ENCODE data around the gene HOXB6.

Gene HOXB6

GRCh38 chr17:48604770-48605329 lies at the start of gene HOXB6:
Gene HOXB6, minus strand, starts transcription at chr17:48604986. Its CDS starts 6,836 bp downstream, at chr17:48598150.
- no peak for FAIRE-seq

GRCh38 chr17:48649741-48650140 lies 45.0 kb upstream of the HOXB6 start:
- no peak for FAIRE-seq

- no peak for FAIRE-seq
Measured at GRCh38 chr17:48647963-48648245, 43.1 kb upstream of the HOXB6 start.

GRCh38 chr17:48647103-48647962 lies 42.5 kb upstream of the HOXB6 start:
- no peak for FAIRE-seq

GRCh38 chr17:48646183-48647102 lies 41.7 kb upstream of the HOXB6 start:
- FAIRE-seq, result no peak

- no peak for FAIRE-seq
Measured at GRCh38 chr17:48645639-48646182, 40.9 kb upstream of the HOXB6 start.

- no peak for FAIRE-seq
Measured at GRCh38 chr17:48644910-48645557, 40.2 kb upstream of the HOXB6 start.

- FAIRE-seq, result no peak
Measured at GRCh38 chr17:48644159-48644558, 39.4 kb upstream of the HOXB6 start.

GRCh38 chr17:48643697-48644012 lies 38.9 kb upstream of the HOXB6 start:
- no peak for FAIRE-seq

- no peak for FAIRE-seq
Measured at GRCh38 chr17:48642843-48643696, 38.3 kb upstream of the HOXB6 start.

- FAIRE-seq, result no peak
Measured at GRCh38 chr17:48642059-48642842, 37.5 kb upstream of the HOXB6 start.

GRCh38 chr17:48641541-48642058 lies 36.8 kb upstream of the HOXB6 start:
- FAIRE-seq, result no peak

- FAIRE-seq, result no peak
Measured at GRCh38 chr17:48640858-48641180, 36.0 kb upstream of the HOXB6 start.

- FAIRE-seq, result no peak
Measured at GRCh38 chr17:48639982-48640857, 35.4 kb upstream of the HOXB6 start.

GRCh38 chr17:48639136-48639535 lies 34.4 kb upstream of the HOXB6 start:
- no peak for FAIRE-seq

- FAIRE-seq, result no peak
Measured at GRCh38 chr17:48637323-48638260, 32.8 kb upstream of the HOXB6 start.

GRCh38 chr17:48636177-48637018 lies 31.6 kb upstream of the HOXB6 start:
- no peak for FAIRE-seq
